MM.1S (cell line): Measurements from ENCODE around the gene EFCAB7.

Experiments
- DNase-seq: peaks from one replicate; pipeline ENCODE4 v3.0.0-alpha.2; 2015
- H2AFZ ChIP-seq: fragments of 300-600 bp; sonication (generic); 2 replicates; pipeline ENCODE4 v1.6.0; 2016; ENCODE audit warnings: antibody characterized with exemption, low read length
- H3F3A ChIP-seq: fragments of 300-600 bp; sonication (generic); 2 replicates; pipeline ENCODE4 v1.6.1; 2016; ENCODE audit warnings: mild to moderate bottlenecking, antibody characterized with exemption, low read length, moderate library complexity, mixed read lengths; ENCODE audit not compliant: insufficient read depth
- H3K27ac ChIP-seq: fragments of 300-600 bp; sonication (generic); 2 replicates; pipeline ENCODE4 v1.5.1; 2016; ENCODE audit warnings: mild to moderate bottlenecking, low read length
- H3K27me3 ChIP-seq: fragments of 300-600 bp; sonication (generic); replicated peaks from 2 replicates; pipeline ENCODE4 v1.6.0; 2016; ENCODE audit warnings: low read length; ENCODE audit not compliant: insufficient read depth
- H3K36me3 ChIP-seq: fragments of 300-600 bp; sonication (generic); replicated peaks from 2 replicates; pipeline ENCODE4 v1.6.1; 2016; ENCODE audit warnings: mild to moderate bottlenecking, low read length, mixed read lengths; ENCODE audit not compliant: insufficient read depth
- H3K4me1 ChIP-seq: fragments of 300-600 bp; sonication (generic); 2 replicates; pipeline ENCODE4 v1.6.1; 2016; ENCODE audit warnings: low read length, mixed read lengths
- H3K4me2 ChIP-seq: fragments of 300-600 bp; sonication (generic); 2 replicates; pipeline ENCODE4 v1.6.0; 2016; ENCODE audit warnings: low read depth, low read length
- H3K4me3 ChIP-seq: fragments of 300-600 bp; sonication (generic); 2 replicates; pipeline ENCODE4 v1.5.1; 2016; ENCODE audit warnings: low read length, mixed read lengths
- H3K79me2 ChIP-seq: fragments of 300-600 bp; sonication (generic); 2 replicates; pipeline ENCODE4 v1.6.1; 2016; ENCODE audit warnings: mixed run types, low read length, mixed read lengths
- H3K9ac ChIP-seq: fragments of 300-600 bp; sonication (generic); 2 replicates; pipeline ENCODE4 v1.6.1; 2016; ENCODE audit warnings: low read length, mixed read lengths
- H3K9me2 ChIP-seq: fragments of 300-600 bp; sonication (generic); replicated peaks from 2 replicates; pipeline ENCODE4 v1.6.1; 2016; ENCODE audit warnings: mild to moderate bottlenecking, low read length, mixed read lengths; ENCODE audit not compliant: insufficient read depth
- H3K9me3 ChIP-seq: fragments of 300-600 bp; sonication (generic); replicated peaks from 2 replicates; pipeline ENCODE4 v1.6.1; 2016; ENCODE audit warnings: mild to moderate bottlenecking, low read length, mixed read lengths; ENCODE audit not compliant: insufficient read depth
- H4K20me1 ChIP-seq: fragments of 300-600 bp; sonication (generic); 2 replicates; pipeline ENCODE4 v1.6.1; 2016; ENCODE audit warnings: mild to moderate bottlenecking, low read length, moderate library complexity, mixed read lengths; ENCODE audit not compliant: insufficient read depth
- CTCF ChIP-seq: fragments of 300-600 bp; sonication (generic); IDR thresholded peaks from 2 replicates; pipeline ENCODE4 v1.5.1; 2016; ENCODE audit warnings: antibody characterized with exemption, low read length, mixed read lengths
- EZH2 ChIP-seq: fragments of 300-600 bp; sonication (generic); optimal IDR thresholded peaks from 2 replicates; pipeline ENCODE3; 2017; ENCODE audit warnings: low read depth, mild to moderate bottlenecking, antibody characterized with exemption, low read length, mixed read lengths
- EZH2phosphoT487 ChIP-seq: fragments of 300-600 bp; sonication (generic); IDR thresholded peaks from 2 replicates; pipeline ENCODE4 v1.6.1; 2018; ENCODE audit warnings: antibody characterized with exemption, low read length

EFCAB7 gene

GRCh38 chr1:63522891-63523728 lies at the start of gene EFCAB7, which contains the start of gene ITGB3BP:
Gene EFCAB7, plus strand, starts transcription at chr1:63523525. Its CDS starts 2,048 bp downstream, at chr1:63525573.
Gene ITGB3BP, minus strand, starts transcription at chr1:63523225. Its CDS starts 92 bp downstream, at chr1:63523133.
- peak; percentile 96 for DNase-seq
- Histone ChIP-seq H3F3A (peaks cover 29% of the 10 kb centered on the region), H3K36me3 (no peaks in the 10 kb centered on the region), H3K9ac (peak within 1 kb of the TSS; percentile 94), H3K9me2 (no peaks in the 10 kb centered on the region), H3K4me2 (peak within 1 kb of the TSS; percentile 91), H3K27ac (peak within 1 kb of the TSS; percentile 97), H2AFZ (peak within 1 kb of the TSS; percentile 25), H3K4me3 (peak within 1 kb of the TSS; percentile 87), H4K20me1 (no peaks in the 10 kb centered on the region), H3K9me3 (no peaks in the 10 kb centered on the region), H3K4me1 (peaks cover 15% of the 10 kb centered on the region), H3K27me3 (no peaks in the 10 kb centered on the region), H3K79me2 (peaks cover 61% of the 10 kb centered on the region)
- TF ChIP-seq CTCF, result no peak
- no peak for TF ChIP-seq EZH2
- no peak for TF ChIP-seq EZH2phosphoT487

- Histone ChIP-seq H2AFZ (no peak overlapping the region), H3K4me3 (no peak overlapping the region), H3K27me3 (no peaks in the 10 kb centered on the region), H3K79me2 (no peaks in the 10 kb centered on the region), H3F3A (no peaks in the 10 kb centered on the region), H3K9ac (no peak overlapping the region), H3K36me3 (no peaks in the 10 kb centered on the region), H3K4me1 (no peaks in the 10 kb centered on the region), H3K27ac (no peak overlapping the region), H3K9me2 (no peaks in the 10 kb centered on the region), H3K4me2 (no peak overlapping the region), H3K9me3 (no peaks in the 10 kb centered on the region), H4K20me1 (no peaks in the 10 kb centered on the region)
- TF ChIP-seq EZH2phosphoT487 (no peak), CTCF (no peak), EZH2 (no peak)
- DNase-seq, result no peak
Measured at GRCh38 chr1:63475761-63476160, 47.6 kb upstream of the EFCAB7 start.

GRCh38 chr1:63480057-63480456 lies 43.3 kb upstream of the EFCAB7 start:
- DNase-seq, result no peak
- no peaks in the 10 kb centered on the region for H3K27me3 ChIP-seq
- no peaks in the 10 kb centered on the region for H3K9me2 ChIP-seq
- H3F3A ChIP-seq, result no peaks in the 10 kb centered on the region
- no peak overlapping the region for H2AFZ ChIP-seq
- H3K4me3 ChIP-seq, result no peak overlapping the region
- no peaks in the 10 kb centered on the region for H3K79me2 ChIP-seq
- H3K27ac ChIP-seq, result no peak overlapping the region
- no peaks in the 10 kb centered on the region for H3K4me1 ChIP-seq
- H3K4me2 ChIP-seq, result no peak overlapping the region
- H3K9ac ChIP-seq, result no peak overlapping the region
- TF ChIP-seq CTCF (no peak), EZH2 (no peak), EZH2phosphoT487 (no peak)
- H4K20me1 ChIP-seq, result no peaks in the 10 kb centered on the region
- H3K36me3 ChIP-seq, result no peaks in the 10 kb centered on the region
- H3K9me3 ChIP-seq, result no peaks in the 10 kb centered on the region
